MM.1S (cell line): ENCODE measurements around the gene CLIC5.

ENCODE experiments used
- DNase-seq: peaks from one replicate; pipeline ENCODE4 v3.0.0-alpha.2; 2015
- H2AFZ ChIP-seq: fragments of 300-600 bp; sonication (generic); 2 replicates; pipeline ENCODE4 v1.6.0; 2016; ENCODE audit warnings: antibody characterized with exemption, low read length
- H3F3A ChIP-seq: fragments of 300-600 bp; sonication (generic); 2 replicates; pipeline ENCODE4 v1.6.1; 2016; ENCODE audit warnings: mild to moderate bottlenecking, antibody characterized with exemption, low read length, moderate library complexity, mixed read lengths; ENCODE audit not compliant: insufficient read depth
- H3K27ac ChIP-seq: fragments of 300-600 bp; sonication (generic); 2 replicates; pipeline ENCODE4 v1.5.1; 2016; ENCODE audit warnings: mild to moderate bottlenecking, low read length
- H3K27me3 ChIP-seq: fragments of 300-600 bp; sonication (generic); replicated peaks from 2 replicates; pipeline ENCODE4 v1.6.0; 2016; ENCODE audit warnings: low read length; ENCODE audit not compliant: insufficient read depth
- H3K36me3 ChIP-seq: fragments of 300-600 bp; sonication (generic); replicated peaks from 2 replicates; pipeline ENCODE4 v1.6.1; 2016; ENCODE audit warnings: mild to moderate bottlenecking, low read length, mixed read lengths; ENCODE audit not compliant: insufficient read depth
- H3K4me1 ChIP-seq: fragments of 300-600 bp; sonication (generic); 2 replicates; pipeline ENCODE4 v1.6.1; 2016; ENCODE audit warnings: low read length, mixed read lengths
- H3K4me2 ChIP-seq: fragments of 300-600 bp; sonication (generic); 2 replicates; pipeline ENCODE4 v1.6.0; 2016; ENCODE audit warnings: low read depth, low read length
- H3K4me3 ChIP-seq: fragments of 300-600 bp; sonication (generic); 2 replicates; pipeline ENCODE4 v1.5.1; 2016; ENCODE audit warnings: low read length, mixed read lengths
- H3K79me2 ChIP-seq: fragments of 300-600 bp; sonication (generic); 2 replicates; pipeline ENCODE4 v1.6.1; 2016; ENCODE audit warnings: mixed run types, low read length, mixed read lengths
- H3K9ac ChIP-seq: fragments of 300-600 bp; sonication (generic); 2 replicates; pipeline ENCODE4 v1.6.1; 2016; ENCODE audit warnings: low read length, mixed read lengths
- H3K9me2 ChIP-seq: fragments of 300-600 bp; sonication (generic); replicated peaks from 2 replicates; pipeline ENCODE4 v1.6.1; 2016; ENCODE audit warnings: mild to moderate bottlenecking, low read length, mixed read lengths; ENCODE audit not compliant: insufficient read depth
- H3K9me3 ChIP-seq: fragments of 300-600 bp; sonication (generic); replicated peaks from 2 replicates; pipeline ENCODE4 v1.6.1; 2016; ENCODE audit warnings: mild to moderate bottlenecking, low read length, mixed read lengths; ENCODE audit not compliant: insufficient read depth
- H4K20me1 ChIP-seq: fragments of 300-600 bp; sonication (generic); 2 replicates; pipeline ENCODE4 v1.6.1; 2016; ENCODE audit warnings: mild to moderate bottlenecking, low read length, moderate library complexity, mixed read lengths; ENCODE audit not compliant: insufficient read depth
- CTCF ChIP-seq: fragments of 300-600 bp; sonication (generic); IDR thresholded peaks from 2 replicates; pipeline ENCODE4 v1.5.1; 2016; ENCODE audit warnings: antibody characterized with exemption, low read length, mixed read lengths
- EZH2 ChIP-seq: fragments of 300-600 bp; sonication (generic); optimal IDR thresholded peaks from 2 replicates; pipeline ENCODE3; 2017; ENCODE audit warnings: low read depth, mild to moderate bottlenecking, antibody characterized with exemption, low read length, mixed read lengths
- EZH2phosphoT487 ChIP-seq: fragments of 300-600 bp; sonication (generic); IDR thresholded peaks from 2 replicates; pipeline ENCODE4 v1.6.1; 2018; ENCODE audit warnings: antibody characterized with exemption, low read length

Gene CLIC5

DNA sequence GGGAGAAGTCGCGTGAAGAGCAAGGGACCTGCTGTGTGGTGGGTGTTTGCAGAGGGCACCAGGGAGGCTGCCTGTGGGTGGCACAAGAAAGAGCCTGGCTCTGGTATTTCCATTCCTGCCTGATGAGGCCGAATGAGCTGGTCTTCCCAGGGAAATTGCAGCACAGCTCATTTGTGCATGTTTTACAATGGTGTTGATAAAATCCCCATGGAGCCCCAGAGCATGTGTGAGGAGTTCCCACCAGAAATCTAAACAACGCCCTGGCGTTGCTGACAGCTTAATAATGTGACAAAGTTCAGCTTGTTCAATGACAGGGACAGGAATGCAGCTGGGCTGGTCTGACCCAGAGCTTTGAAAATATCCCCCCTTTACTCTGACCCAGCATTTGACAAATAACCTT, 135.5 kb downstream of the CLIC5 start:
- no peak overlapping the region for H3K4me2 ChIP-seq
- H3K4me1 ChIP-seq: no peaks in the 10 kb centered on the region
- H3K4me3 ChIP-seq: no peak overlapping the region
- no peaks in the 10 kb centered on the region for H3K9me2 ChIP-seq
- no peaks in the 10 kb centered on the region for H3K27me3 ChIP-seq
- no peak for DNase-seq
- H3K79me2 ChIP-seq: no peaks in the 10 kb centered on the region
- no peak overlapping the region for H3K9ac ChIP-seq
- no peak for TF ChIP-seq CTCF
- TF ChIP-seq EZH2phosphoT487: no peak
- TF ChIP-seq EZH2: no peak
- no peaks in the 10 kb centered on the region for H4K20me1 ChIP-seq
- no peaks in the 10 kb centered on the region for H3K9me3 ChIP-seq
- H3K36me3 ChIP-seq: no peaks in the 10 kb centered on the region
- H3K27ac ChIP-seq: no peak overlapping the region
- no peak overlapping the region for H2AFZ ChIP-seq
- H3F3A ChIP-seq: no peaks in the 10 kb centered on the region

GRCh38 chr6:45877970-45878590, 137.6 kb downstream of the CLIC5 start:
- TF ChIP-seq EZH2phosphoT487: no peak
- no peak for TF ChIP-seq CTCF
- TF ChIP-seq EZH2: no peak
- H3K4me3 ChIP-seq: no peak overlapping the region
- no peak overlapping the region for H2AFZ ChIP-seq
- no peaks in the 10 kb centered on the region for H3K9me3 ChIP-seq
- H3K9ac ChIP-seq: no peak overlapping the region
- H4K20me1 ChIP-seq: no peaks in the 10 kb centered on the region
- no peaks in the 10 kb centered on the region for H3K4me1 ChIP-seq
- H3K9me2 ChIP-seq: no peaks in the 10 kb centered on the region
- H3F3A ChIP-seq: no peaks in the 10 kb centered on the region
- H3K79me2 ChIP-seq: no peaks in the 10 kb centered on the region
- no peaks in the 10 kb centered on the region for H3K27me3 ChIP-seq
- H3K36me3 ChIP-seq: no peaks in the 10 kb centered on the region
- no peak overlapping the region for H3K4me2 ChIP-seq
- H3K27ac ChIP-seq: no peak overlapping the region
- DNase-seq: no peak

- H3K4me2 ChIP-seq: no peak overlapping the region
- H3K9me2 ChIP-seq: no peaks in the 10 kb centered on the region
- H3F3A ChIP-seq: no peaks in the 10 kb centered on the region
- H3K36me3 ChIP-seq: no peaks in the 10 kb centered on the region
- DNase-seq: no peak
- no peaks in the 10 kb centered on the region for H4K20me1 ChIP-seq
- TF ChIP-seq EZH2: no peak
- no peak for TF ChIP-seq EZH2phosphoT487
- no peak for TF ChIP-seq CTCF
- no peak overlapping the region for H3K4me3 ChIP-seq
- H3K9ac ChIP-seq: no peak overlapping the region
- H3K4me1 ChIP-seq: no peaks in the 10 kb centered on the region
- H3K9me3 ChIP-seq: no peaks in the 10 kb centered on the region
- H3K27ac ChIP-seq: no peak overlapping the region
- no peak overlapping the region for H2AFZ ChIP-seq
- H3K79me2 ChIP-seq: no peaks in the 10 kb centered on the region
- H3K27me3 ChIP-seq: no peaks in the 10 kb centered on the region
Observed at GRCh38 chr6:45872827-45873365, 142.8 kb downstream of the CLIC5 start.
